GM19468 (cell line): ENCODE measurements around the gene CNTNAP2.

Experiments used
- ATAC-seq: cut with Tn5 transposase; IDR thresholded peaks from one replicate; pipeline ENCODE4 v1.9.1; 2021; ENCODE audit warnings: mild to moderate bottlenecking, moderate library complexity, moderate number of reproducible peaks; ENCODE audit not compliant: unreplicated experiment; ENCODE audit errors: extremely low read depth

The CNTNAP2 gene

GRCh38 chr7:146539836-146540235, 423.2 kb downstream of the CNTNAP2 start:
- ATAC-seq = no peak

- ATAC-seq = no peak
Observed at GRCh38 chr7:146542101-146542500, 425.5 kb downstream of the CNTNAP2 start.

- ATAC-seq = no peak
Observed at GRCh38 chr7:146544748-146545147, 428.1 kb downstream of the CNTNAP2 start.

- ATAC-seq = no peak
Observed at GRCh38 chr7:146548816-146549215, 432.2 kb downstream of the CNTNAP2 start.

- ATAC-seq = no peak
Observed at GRCh38 chr7:146554556-146554955, 438.0 kb downstream of the CNTNAP2 start.

GRCh38 chr7:146557971-146558469, 441.4 kb downstream of the CNTNAP2 start:
- ATAC-seq = no peak

DNA sequence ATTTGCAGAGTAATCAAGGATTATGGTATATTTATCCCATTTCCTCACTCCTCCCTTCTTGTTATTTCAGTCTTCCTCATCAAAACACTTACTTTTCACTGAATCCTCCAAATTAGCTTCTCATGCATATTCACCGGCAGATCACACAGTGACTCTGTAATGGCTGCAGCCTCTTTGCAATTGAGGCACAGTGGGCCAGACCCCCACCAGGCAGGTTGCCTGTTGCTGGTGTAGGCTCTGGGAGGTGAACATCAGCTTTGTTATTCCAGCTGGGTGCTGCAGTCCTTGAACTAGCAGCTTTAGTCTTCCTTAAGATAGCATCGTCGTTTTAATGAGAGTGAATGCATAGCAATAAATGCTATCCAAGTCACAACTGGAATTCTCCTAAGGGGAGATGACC, 449.3 kb downstream of the CNTNAP2 start:
- ATAC-seq = no peak

GRCh38 chr7:146575903-146576302, 459.3 kb downstream of the CNTNAP2 start:
- no peak for ATAC-seq

- ATAC-seq = no peak
Observed at GRCh38 chr7:146591976-146592375, 475.4 kb downstream of the CNTNAP2 start.

- no peak for ATAC-seq
Observed at GRCh38 chr7:146606628-146607027, 490.0 kb downstream of the CNTNAP2 start.

- no peak for ATAC-seq
Observed at GRCh38 chr7:146619641-146620040, 503.0 kb downstream of the CNTNAP2 start.

DNA sequence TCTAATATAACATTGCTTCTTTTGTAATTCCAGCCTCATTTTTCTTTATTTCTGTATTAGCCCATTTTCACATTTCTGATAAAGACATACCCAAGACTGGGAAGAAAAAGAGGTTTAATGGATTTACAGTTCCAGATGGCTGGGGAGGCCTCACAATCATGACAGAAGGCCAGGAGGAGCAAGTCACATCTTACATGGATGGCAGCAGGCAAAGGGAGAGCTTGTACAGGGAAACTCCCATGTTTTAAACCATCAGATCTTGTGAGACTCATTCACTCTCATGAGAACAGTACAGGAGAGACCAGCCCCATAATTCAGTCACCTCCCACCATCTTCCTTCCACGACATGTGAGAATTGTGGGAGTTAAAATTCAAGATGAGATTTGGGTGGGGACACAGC, 510.3 kb downstream of the CNTNAP2 start:
- ATAC-seq = no peak

GRCh38 chr7:146635205-146636032, 518.8 kb downstream of the CNTNAP2 start:
- no peak for ATAC-seq

- no peak for ATAC-seq
Observed at GRCh38 chr7:146636033-146636356, 519.4 kb downstream of the CNTNAP2 start.

DNA sequence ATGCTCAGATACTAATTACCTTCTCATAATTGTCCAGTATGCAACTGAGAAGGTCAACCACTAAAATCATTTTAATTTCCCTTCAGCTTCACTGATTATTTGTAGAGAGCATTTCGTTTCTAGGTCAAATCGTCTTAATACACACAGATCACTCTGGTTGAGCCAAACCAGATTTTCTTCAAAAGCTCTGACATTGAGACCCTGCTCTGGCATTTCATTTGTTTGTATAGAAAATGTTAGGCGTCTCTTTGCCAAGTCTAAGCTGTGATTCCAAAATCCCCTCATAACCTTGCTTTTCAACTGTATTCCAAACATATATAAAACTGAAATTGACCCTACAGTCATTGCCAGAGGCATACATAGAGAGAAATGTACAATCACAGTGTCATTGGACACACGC, 520.0 kb downstream of the CNTNAP2 start:
- ATAC-seq = no peak

- no peak for ATAC-seq
Observed at GRCh38 chr7:146639291-146639690, 522.7 kb downstream of the CNTNAP2 start.

- no peak for ATAC-seq
Observed at GRCh38 chr7:146641491-146641890, 524.9 kb downstream of the CNTNAP2 start.

DNA sequence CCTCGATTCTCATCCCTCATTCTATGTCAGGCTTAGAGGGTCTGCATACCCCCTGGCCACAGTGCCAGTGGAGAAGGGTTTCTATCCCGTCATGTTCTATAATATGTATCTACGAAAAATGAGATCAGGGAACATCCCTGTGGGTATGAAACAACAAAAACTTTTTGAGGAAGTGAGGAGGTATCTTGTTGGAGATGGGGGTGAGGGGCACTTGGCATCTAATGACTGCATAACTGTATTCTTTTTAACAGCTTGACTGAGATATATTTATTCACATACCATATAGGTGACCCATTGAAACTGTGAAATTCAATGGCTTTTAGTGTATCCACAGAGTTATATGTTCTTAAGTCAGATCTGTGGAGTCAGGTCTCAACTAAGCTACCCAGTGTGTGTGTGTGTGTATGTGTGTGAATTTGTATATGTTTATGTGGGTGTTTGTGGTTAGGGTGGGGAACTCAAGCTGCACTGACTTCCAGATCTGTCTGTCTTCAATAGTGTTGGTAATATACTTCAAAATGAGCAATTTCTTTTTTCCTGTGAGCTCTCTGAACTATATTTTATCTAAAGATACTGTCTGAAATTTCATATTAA, 528.9 kb downstream of the CNTNAP2 start:
- no peak for ATAC-seq

DNA sequence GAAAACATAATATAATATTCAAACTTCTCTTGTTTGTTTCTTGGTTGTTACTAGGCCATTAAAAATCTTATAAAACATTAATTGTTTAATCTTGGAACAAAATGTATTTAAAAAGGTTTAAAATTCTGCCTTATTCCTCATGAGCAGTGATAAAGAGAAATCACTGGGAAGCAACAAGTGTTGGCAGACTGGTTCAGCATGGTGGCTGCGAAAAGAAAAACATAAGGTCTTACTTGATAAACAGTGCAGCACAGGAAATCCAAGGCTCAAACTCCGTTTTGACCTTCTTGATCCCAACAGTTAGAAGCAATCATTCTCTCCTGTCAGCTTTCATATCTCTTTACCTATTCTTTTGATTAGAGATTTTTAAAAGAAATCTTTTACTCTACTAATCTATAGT, 530.8 kb downstream of the CNTNAP2 start:
- ATAC-seq = no peak

GRCh38 chr7:146652176-146652575, 535.6 kb downstream of the CNTNAP2 start:
- no peak for ATAC-seq

- no peak for ATAC-seq
Observed at GRCh38 chr7:146654048-146654447, 537.4 kb downstream of the CNTNAP2 start.
